ENCODE data around the gene WSB2.

Gene WSB2

GRCh38 chr12:118061873-118062843 is 1.2 kb upstream of the WSB2 start:
- DNase-seq (ENCODE audit: low read depth in 3 of 3): no peak

DNA sequence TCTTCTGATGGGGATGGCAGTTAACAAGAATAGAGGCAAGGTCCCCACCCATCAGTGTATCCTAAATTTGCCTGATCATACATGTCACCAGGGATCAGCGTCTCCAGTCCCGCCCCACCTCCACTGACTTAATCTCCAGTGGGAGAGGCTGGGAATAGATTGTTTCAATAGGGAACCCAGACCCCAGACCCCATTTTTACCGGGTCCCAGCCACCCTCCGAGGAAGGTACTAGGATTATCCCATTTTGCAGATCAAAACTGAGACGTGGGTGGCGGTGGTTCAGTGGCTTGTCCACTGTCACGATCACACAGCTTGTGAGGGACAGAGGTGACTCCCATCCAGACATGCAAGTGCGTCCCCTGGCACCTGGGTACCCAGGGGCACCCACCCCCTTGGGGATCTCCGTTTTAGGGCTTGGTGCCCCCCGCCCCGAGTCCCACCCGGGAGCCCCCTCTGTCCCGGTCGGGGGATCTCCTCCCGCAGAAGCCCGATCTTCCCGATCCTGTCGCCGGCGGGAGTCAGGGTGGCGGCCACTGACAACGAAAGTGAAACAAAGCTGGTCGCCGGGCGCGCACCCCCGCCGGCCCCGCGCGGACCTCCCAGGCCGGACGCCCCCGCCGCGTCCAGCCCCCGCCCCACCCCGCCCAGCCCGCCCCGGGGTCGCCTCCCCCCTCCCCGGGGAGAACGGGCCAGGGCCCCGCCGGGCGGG is 523 bp downstream of the WSB2 start:
- no peak for DNase-seq (ENCODE audit: low read depth in 3 of 3)

GRCh38 chr12:118059341-118060191 is 1.4 kb downstream of the WSB2 start:
- no peak for DNase-seq (ENCODE audit: low read depth in 3 of 3)

- no peak for DNase-seq (ENCODE audit: low read depth in 3 of 3)
Observed at GRCh38 chr12:118058881-118059280, 2.1 kb downstream of the WSB2 start.

GRCh38 chr12:118058227-118058626 is 2.8 kb downstream of the WSB2 start:
- DNase-seq (ENCODE audit: low read depth in 3 of 3): no peak

- no peak for DNase-seq (ENCODE audit: low read depth in 3 of 3)
Observed at GRCh38 chr12:118055865-118056773, 4.9 kb downstream of the WSB2 start.

DNA sequence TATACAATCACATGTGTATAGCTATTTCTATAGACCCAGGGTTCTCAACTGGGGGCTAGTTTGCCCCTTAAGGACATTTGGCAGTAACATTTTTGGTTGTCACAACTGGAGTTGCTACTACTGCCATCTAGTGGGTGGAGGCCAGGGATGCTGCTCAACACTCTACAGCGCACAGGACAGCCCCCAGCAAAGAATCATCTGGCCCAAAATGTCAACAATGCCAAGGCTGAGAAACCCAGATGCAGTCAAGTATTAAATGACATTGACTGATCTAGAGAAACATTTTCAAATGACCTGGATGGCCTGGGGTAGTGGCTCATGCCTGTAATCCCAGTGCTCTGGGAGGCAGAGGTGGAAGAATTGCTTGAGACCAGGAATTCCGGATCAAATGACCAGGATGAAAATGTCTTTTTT is 5.8 kb downstream of the WSB2 start:
- DNase-seq (ENCODE audit: low read depth in 3 of 3): peak in 2 of 3 experiments; percentile 39 to 43

GRCh38 chr12:118053071-118053985 is 7.7 kb downstream of the WSB2 start:
- DNase-seq (ENCODE audit: low read depth in 3 of 3): no peak

DNA sequence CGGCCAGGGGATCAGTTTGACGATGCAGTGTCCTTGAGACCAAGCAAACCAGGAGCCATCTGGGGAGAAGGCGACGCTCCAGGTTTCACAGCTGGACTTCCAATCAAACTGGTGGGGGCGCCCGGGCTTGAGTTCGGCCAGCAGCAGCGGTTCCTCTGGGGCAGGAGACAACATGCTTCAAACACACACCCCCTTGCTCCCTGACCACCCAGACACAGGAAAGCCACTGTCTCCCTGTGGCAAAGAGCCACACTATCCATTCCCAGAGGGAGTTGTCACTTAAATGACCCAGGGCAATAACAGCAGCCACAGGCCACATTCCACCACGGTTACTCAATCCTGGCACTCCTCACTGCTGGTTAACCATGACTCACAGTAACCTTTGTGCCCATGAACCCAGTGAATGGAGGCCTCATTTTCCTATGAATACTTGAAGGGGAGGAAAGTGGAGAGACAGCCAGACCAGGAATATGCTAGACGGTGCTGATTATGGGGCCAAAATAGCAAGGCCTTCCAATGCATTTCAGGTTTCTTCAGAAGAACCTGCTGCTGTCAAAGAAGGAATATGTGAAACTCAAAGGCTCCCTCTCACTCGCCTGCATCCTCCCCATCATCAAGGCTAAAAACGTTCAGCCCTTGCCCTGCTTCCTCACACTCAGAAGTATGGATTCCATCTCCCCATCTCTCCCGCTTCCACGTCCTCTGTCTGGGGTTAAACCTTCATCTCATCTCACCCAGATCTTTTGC is 8.5 kb downstream of the WSB2 start:
- DNase-seq (ENCODE audit: low read depth in 3 of 3): no peak

GRCh38 chr12:118050972-118051910 is 9.7 kb downstream of the WSB2 start:
- no peak for DNase-seq (ENCODE audit: low read depth in 3 of 3)

DNA sequence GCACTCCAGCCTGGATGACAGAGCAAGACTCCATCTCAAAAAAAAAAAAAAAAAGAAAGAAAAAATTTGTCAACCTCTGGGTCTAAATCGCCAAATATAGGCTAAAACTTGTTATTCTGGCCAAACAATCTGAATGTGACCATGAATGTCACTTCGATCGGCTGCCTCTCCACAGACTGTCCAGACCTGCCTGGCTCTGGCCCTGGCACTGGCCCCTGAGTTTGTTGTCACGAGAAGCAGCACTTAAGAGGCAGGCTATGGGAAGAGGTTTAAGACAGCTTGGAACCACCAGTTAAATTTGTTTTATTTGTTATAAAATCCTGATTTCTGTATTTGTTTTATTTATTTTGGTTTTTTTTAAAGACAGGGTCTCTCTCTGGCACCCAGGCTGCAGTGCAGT is 14.5 kb downstream of the WSB2 start:
- DNase-seq (ENCODE audit: low read depth in 3 of 3): no peak

DNA sequence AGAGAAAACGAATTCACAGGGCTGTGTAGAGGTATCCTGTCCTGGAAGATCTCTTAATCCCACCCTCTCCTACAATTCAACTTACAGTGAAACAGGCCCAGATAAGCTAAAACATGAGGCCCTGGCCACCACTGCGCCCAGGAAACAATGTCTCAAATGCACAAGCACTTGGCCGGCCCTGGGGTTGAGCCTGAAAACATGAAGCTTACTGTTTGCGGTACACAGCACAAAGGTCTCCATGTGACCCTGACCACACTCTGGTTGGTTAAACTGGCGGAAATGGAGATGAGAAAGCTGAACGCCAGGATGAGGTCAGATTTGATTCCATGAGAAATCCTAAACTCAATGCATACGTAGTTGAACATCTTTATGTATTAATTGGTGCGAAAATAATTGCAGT is 16.4 kb downstream of the WSB2 start:
- DNase-seq (ENCODE audit: low read depth in 3 of 3): no peak

DNA sequence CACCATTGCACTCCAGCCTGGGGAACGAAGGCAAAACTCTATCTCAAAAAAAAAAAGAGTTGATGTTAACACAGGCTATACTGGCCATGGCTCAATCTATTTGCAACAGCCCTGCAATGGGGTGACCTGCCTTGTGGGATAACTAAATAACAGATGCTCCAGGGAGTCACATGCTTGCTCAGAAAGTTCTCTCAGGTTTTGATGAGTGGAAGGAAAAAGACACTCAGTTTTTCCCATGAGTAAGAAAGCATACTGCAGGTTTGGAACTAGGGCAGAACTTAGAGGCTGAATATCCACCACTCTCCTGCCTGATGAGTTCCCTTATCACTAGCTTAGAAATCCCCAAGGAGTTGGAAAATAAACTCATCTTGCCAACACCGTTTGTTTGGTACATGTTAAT is 16.9 kb downstream of the WSB2 start:
- DNase-seq (ENCODE audit: low read depth in 3 of 3): no peak

DNA sequence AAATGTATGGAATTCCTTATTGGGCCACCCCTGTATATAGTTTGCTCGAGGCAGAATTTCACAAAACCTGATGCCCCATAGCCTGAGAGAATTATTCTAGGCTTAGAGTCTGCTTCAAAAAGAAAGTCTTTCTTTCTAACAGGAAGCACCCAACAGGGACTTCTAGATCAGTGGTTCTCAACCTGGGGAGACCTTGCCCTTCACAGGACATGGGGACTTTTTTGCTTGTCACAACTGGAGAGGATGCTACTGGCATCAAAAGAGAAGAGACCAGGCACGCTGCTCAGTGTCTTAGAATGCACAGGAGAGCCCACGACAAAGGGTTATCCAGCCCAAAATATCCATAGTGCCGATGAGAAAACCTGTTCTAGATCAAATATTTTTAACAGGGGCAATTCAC is 18.9 kb downstream of the WSB2 start:
- no peak for DNase-seq (ENCODE audit: low read depth in 3 of 3)

- DNase-seq (ENCODE audit: low read depth in 3 of 3): no peak
Observed at GRCh38 chr12:118038137-118038536, 22.8 kb downstream of the WSB2 start.

DNA sequence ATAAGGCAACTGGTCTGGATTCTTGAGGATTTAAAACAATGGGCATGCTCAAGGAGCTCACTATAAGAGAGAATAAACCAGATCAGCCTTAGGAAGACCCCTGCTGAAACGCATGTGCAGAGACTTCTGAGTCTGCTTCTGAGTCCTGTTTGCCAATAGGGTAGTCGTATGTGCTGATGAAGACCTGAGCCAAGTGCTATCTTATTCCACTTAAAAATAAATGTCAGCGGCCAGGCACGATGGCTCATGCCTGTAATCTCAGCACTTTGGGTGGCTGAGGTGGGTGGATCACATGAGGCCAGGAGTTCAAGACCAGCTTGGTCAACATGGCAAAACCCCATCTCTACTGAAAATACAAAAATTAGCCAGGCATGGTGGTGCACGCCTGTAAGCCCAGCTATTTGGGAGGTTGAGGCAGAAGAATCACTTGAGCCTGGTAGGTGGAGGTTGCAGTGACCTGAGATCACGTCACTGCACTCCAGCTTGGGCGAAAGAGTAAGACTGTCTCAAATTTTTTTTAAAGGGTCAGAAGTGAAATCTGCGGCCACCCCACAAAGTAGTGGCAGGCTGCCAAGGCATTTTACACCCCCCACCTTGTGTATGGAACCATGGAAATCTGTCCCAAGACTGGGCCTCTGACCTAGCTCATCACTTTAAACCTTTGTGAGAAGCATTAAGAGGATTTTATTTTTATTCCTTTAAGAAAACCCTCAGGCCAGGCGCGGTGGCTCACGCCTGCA is 24.1 kb downstream of the WSB2 start:
- no peak for DNase-seq (ENCODE audit: low read depth in 3 of 3)

Measured in stimulated activated CD4-positive, alpha-beta T cell treated with anti-CD3 and anti-CD28 coated beads, TNF-alpha, amount 100 ng/mL, for 4 hours (primary cell).